Breast epithelium (tissue), 3 donors: ENCODE results near the gene PRKG1.

ENCODE experiments used
- CTCF ChIP-seq, 3 donors: fragments of 450-650 bp; IDR thresholded peaks; one replicate each; pipeline ENCODE4 v1.5.1; 2016 to 2017; ENCODE audit warnings: antibody characterized with exemption in 3 of 3, mild to moderate bottlenecking in 3 of 3, moderate library complexity in 3 of 3
- POLR2A ChIP-seq: fragments of 450-650 bp; IDR thresholded peaks from one replicate; pipeline ENCODE4 v1.6.1; 2016; ENCODE audit warnings: antibody characterized with exemption, mild to moderate bottlenecking, moderate library complexity
- POLR2AphosphoS5 ChIP-seq, 3 donors: sonication (generic); formaldehyde crosslinking; IDR thresholded peaks; one replicate each; pipeline ENCODE4 v1.6.1; 2017; ENCODE audit warnings: antibody characterized with exemption in 3 of 3

GRCh38 chr10:52106011-52106410, 1031.7 kb downstream of the PRKG1 start:
- no peak for TF ChIP-seq POLR2AphosphoS5 (IDR thresholded peaks at IDR 0.05)
- no peak for TF ChIP-seq POLR2A
- TF ChIP-seq CTCF (IDR thresholded peaks at IDR 0.05): no peak
